ENCODE data around the gene JAGN1. TPM values are rescaled to one million over a fixed set of nuclear protein-coding genes. Genes with fewer than 3 reads are reported as not detected.

JAGN1 gene
- total RNA-seq, 1 donor from 2014 or later: 56.0 TPM

- TF ChIP-seq, protein P1, sequence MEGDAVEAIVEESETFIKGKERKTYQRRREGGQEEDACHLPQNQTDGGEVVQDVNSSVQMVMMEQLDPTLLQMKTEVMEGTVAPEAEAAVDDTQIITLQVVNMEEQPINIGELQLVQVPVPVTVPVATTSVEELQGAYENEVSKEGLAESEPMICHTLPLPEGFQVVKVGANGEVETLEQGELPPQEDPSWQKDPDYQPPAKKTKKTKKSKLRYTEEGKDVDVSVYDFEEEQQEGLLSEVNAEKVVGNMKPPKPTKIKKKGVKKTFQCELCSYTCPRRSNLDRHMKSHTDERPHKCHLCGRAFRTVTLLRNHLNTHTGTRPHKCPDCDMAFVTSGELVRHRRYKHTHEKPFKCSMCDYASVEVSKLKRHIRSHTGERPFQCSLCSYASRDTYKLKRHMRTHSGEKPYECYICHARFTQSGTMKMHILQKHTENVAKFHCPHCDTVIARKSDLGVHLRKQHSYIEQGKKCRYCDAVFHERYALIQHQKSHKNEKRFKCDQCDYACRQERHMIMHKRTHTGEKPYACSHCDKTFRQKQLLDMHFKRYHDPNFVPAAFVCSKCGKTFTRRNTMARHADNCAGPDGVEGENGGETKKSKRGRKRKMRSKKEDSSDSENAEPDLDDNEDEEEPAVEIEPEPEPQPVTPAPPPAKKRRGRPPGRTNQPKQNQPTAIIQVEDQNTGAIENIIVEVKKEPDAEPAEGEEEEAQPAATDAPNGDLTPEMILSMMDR (IDR thresholded peaks at IDR 0.05; ENCODE audit: insufficient read depth, low read length, poor library complexity, severe bottlenecking): no peak
- no peak for DNase-seq (ENCODE audit: low read depth)
- no peaks in the 10 kb centered on the region for H3K36me3 ChIP-seq (ENCODE audit: control insufficient read depth, insufficient read depth, low read length)
- no peaks in the 10 kb centered on the region for H3K27me3 ChIP-seq (ENCODE audit: control insufficient read depth, insufficient read depth, low read length)
- H3K4me3 ChIP-seq (ENCODE audit: low read depth, low read length): no peak overlapping the region
Measured at GRCh38 chr3:9876991-9877390, 13.4 kb upstream of the JAGN1 start.

- TF ChIP-seq, protein P1 (IDR thresholded peaks at IDR 0.05; ENCODE audit: insufficient read depth, low read length, poor library complexity, severe bottlenecking): no peak
- no peaks in the 10 kb centered on the region for H3K27me3 ChIP-seq (ENCODE audit: control insufficient read depth, insufficient read depth, low read length)
Measured at GRCh38 chr3:9878700-9879099, 11.7 kb upstream of the JAGN1 start.

DNA sequence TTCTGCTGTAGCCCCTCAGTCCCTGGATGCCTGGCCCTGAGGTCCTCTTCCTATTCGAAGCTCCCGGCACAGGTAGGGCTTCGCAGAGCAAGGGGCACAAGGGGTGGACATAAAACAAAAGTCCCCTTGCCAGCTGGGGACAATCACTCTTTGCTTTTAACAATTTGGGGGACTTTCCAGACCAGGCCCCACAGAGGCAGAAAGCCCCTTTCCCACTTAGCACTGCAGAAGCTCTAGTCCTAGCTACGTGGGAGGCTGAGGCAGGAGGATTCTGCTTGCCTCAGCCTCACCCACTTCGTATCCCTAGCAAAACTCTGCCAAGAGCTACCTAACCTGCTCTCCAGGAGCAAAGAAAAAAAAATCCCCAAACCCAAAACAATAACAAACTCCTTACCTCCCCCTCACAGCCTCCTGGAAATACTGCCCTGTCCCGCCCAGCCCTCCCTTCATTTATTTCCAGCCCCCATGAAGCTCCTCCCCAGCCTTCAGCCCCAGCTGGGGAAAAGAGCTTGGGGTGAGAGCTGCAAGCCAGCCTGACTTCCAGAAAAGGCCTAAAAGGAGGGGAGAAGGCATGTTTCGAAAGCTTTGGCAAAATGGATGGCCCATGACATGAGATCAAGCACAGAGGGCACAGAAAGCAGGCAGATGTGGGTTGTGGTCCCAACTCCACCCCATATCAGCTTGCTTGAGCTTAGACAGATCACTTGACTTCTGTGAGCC, 10.4 kb upstream of the JAGN1 start, which contains the start of gene CIDEC:
TSS of gene CIDEC (minus strand) at position 424 of the 720 bp plus-strand sequence. CDS start 1,767 bp downstream, outside the sequence.
- H3K27me3 ChIP-seq (ENCODE audit: control insufficient read depth, insufficient read depth, low read length): no peaks in the 10 kb centered on the region
- H3K36me3 ChIP-seq (ENCODE audit: control insufficient read depth, insufficient read depth, low read length): no peaks in the 10 kb centered on the region
- no peak for DNase-seq (ENCODE audit: low read depth)
- H3K4me3 ChIP-seq (ENCODE audit: low read depth, low read length): no peak within 1 kb of the TSS
- TF ChIP-seq, protein P1 (IDR thresholded peaks at IDR 0.05; ENCODE audit: insufficient read depth, low read length, poor library complexity, severe bottlenecking): no peak

More at GRCh38 chr3:9878700-9879099, 11.7 kb upstream of the JAGN1 start:
- DNase-seq (ENCODE audit: low read depth): no peak
- H3K36me3 ChIP-seq (ENCODE audit: control insufficient read depth, insufficient read depth, low read length): no peaks in the 10 kb centered on the region
- no peak overlapping the region for H3K4me3 ChIP-seq (ENCODE audit: low read depth, low read length)

DNA sequence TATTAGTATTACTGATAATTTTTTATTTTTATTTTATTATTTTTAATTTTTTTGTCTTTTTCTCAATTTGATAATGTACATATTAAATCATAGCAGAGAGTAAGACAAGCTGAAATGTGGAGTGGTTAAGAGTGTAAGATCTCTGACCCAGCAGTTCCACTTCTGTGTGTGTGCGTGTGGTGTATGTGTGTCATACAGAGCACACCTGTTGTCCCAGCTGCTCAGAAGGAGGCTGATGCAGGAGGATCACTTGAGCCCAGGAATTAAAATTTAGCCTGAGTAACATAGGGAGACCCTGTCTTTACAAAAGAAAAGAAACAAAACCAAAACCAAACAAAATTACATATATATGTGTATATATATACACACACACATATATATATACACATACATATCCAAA, 9.0 kb upstream of the JAGN1 start:
- DNase-seq (ENCODE audit: low read depth): no peak
- TF ChIP-seq, protein P1 (IDR thresholded peaks at IDR 0.05; ENCODE audit: insufficient read depth, low read length, poor library complexity, severe bottlenecking): no peak
- Histone ChIP-seq H3K36me3 (ENCODE audit: control insufficient read depth, insufficient read depth, low read length) (no peaks in the 10 kb centered on the region), H3K27me3 (ENCODE audit: control insufficient read depth, insufficient read depth, low read length) (no peaks in the 10 kb centered on the region), H3K4me3 (ENCODE audit: low read depth, low read length) (no peak overlapping the region)

DNA sequence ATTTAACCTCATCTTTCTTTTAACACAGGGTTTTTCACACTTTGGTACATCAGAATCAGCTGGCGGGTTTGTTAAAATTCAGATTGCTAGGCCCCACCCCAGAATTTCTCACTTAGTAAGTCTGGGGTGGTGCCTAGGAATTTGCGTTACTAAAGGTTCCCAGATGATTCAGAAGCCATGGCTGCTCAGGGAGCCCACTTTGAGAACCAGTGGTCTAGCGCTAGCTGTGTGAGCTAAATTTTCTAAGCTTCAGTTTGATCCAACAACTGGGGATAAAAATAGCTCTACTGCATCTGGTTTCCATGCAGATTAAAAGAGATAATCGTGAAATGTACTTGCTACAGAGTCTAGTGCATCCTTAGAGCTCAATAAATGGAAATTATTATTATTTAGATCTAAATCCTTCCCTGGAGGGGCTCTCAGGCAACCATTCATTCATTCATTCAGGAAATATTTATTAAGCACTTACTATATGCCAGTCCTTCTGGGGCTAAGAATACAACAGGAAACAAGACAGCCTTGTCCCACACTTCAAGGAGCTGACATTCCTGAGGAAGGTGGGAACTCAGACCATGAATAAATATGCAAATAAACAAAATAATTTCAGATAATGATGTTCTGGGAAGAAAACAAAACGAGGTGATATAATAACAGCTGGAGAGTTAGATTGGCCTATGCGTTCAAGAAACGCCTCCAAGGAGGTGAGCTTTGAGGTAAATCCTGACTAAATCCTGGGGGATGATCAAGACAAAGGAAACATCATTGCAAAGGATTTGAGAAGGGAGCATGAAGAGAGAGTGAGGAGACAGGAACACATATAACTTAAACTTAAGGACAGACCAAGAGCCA, 6.5 kb upstream of the JAGN1 start:
- DNase-seq (ENCODE audit: low read depth): no peak
- TF ChIP-seq, protein P1 (IDR thresholded peaks at IDR 0.05; ENCODE audit: insufficient read depth, low read length, poor library complexity, severe bottlenecking): no peak
- Histone ChIP-seq H3K36me3 (ENCODE audit: control insufficient read depth, insufficient read depth, low read length) (no peaks in the 10 kb centered on the region), H3K27me3 (ENCODE audit: control insufficient read depth, insufficient read depth, low read length) (no peaks in the 10 kb centered on the region), H3K4me3 (ENCODE audit: low read depth, low read length) (no peak overlapping the region)
